GM18909 (cell line): ENCODE data around the gene PCDHA3.
"Not testable (repeated sequence)": the region's sequence is repeated elsewhere in the genome, so short reads cannot be mapped to it uniquely, and the experiment has no call there.

Experiments used
- ATAC-seq: cut with Tn5 transposase; IDR thresholded peaks from one replicate; pipeline ENCODE4 v1.9.1; 2021; ENCODE audit warnings: mild to moderate bottlenecking; ENCODE audit not compliant: unreplicated experiment, poor library complexity

Gene PCDHA3

GRCh38 chr5:140808889-140809291 is 8.0 kb downstream of the PCDHA3 start:
- ATAC-seq = no peak

GRCh38 chr5:140821375-140822280 is 20.8 kb downstream of the PCDHA3 start, which contains the start of gene PCDHA5:
TSS of gene PCDHA5 (plus strand) at chr5:140821613.
- no peak for ATAC-seq

GRCh38 chr5:140822281-140822629 is 21.4 kb downstream of the PCDHA3 start:
- no peak for ATAC-seq

DNA sequence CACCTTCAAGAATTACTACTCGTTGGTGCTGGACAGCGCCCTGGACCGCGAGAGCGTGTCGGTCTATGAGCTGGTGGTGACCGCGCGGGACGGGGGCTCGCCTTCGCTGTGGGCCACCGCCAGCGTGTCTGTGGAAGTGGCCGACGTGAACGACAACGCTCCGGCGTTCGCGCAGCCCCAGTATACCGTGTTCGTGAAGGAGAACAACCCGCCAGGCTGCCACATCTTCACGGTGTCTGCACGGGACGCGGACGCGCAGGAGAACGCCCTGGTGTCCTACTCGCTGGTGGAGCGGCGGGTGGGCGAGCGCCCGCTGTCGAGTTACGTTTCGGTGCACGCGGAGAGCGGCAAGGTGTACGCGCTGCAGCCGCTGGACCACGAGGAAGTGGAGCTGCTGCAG is 22.1 kb downstream of the PCDHA3 start:
- not testable (repeated sequence) for ATAC-seq

GRCh38 chr5:140823475-140823874 is 22.6 kb downstream of the PCDHA3 start:
- ATAC-seq = no peak

DNA sequence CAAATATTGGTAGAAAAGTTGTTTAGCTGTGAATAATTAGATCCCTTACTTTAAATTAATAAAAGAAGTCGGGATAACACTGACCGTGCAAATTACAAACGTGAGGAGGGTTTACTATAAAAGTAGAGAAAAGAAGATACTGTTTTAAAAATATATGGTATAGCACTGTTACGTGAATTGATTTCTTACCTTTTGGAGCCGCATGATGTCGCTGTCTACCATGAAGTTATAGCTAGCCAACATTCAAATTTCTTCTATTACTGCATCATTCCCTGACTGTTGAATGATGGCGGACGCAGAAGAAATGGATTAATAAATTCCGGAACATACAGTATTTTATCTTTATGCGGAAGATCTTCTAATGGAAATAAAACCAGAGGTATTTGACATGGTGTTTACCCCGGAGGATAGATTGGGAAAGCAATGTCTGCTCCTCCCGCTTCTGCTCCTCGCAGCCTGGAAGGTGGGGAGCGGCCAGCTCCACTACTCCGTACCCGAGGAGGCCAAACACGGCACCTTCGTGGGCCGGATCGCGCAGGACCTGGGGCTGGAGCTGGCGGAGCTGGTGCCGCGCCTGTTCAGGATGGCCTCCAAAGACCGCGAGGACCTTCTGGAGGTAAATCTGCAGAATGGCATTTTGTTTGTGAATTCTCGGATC is 27.0 kb downstream of the PCDHA3 start, which contains the start of gene PCDHA6:
PCDHA6 (plus strand) TSS at position 257 of the 658 bp plus-strand sequence; CDS start at position 389, 132 bp downstream.
- no peak for ATAC-seq

- ATAC-seq = no peak
These were observed 27.5 kb downstream of the PCDHA3 start for GRCh38 chr5:140828362-140828737.

GRCh38 chr5:140829511-140830501 is 28.9 kb downstream of the PCDHA3 start:
- not testable (repeated sequence) for ATAC-seq

- no peak for ATAC-seq
These were observed 33.1 kb downstream of the PCDHA3 start, which contains the start of gene PCDHA7 for GRCh38 chr5:140833993-140834392. TSS of gene PCDHA7 (plus strand) at chr5:140834269. CDS start at chr5:140834384, 115 bp downstream.

DNA sequence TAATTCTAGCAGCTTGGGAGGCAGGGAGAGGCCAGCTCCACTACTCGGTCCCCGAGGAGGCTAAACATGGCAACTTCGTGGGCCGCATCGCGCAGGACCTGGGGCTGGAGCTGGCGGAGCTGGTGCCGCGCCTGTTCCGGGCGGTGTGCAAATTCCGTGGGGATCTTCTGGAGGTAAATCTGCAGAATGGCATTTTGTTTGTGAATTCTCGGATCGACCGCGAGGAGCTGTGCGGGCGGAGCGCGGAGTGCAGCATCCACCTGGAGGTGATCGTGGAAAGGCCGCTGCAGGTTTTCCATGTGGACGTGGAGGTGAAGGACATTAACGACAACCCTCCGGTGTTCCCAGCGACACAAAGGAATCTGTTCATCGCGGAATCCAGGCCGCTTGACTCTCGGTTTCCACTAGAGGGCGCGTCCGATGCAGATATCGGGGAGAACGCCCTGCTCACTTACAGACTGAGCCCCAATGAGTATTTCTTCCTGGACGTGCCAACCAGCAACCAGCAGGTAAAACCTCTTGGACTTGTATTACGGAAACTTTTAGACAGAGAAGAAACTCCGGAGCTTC is 33.7 kb downstream of the PCDHA3 start:
- ATAC-seq = not testable (repeated sequence)

DNA sequence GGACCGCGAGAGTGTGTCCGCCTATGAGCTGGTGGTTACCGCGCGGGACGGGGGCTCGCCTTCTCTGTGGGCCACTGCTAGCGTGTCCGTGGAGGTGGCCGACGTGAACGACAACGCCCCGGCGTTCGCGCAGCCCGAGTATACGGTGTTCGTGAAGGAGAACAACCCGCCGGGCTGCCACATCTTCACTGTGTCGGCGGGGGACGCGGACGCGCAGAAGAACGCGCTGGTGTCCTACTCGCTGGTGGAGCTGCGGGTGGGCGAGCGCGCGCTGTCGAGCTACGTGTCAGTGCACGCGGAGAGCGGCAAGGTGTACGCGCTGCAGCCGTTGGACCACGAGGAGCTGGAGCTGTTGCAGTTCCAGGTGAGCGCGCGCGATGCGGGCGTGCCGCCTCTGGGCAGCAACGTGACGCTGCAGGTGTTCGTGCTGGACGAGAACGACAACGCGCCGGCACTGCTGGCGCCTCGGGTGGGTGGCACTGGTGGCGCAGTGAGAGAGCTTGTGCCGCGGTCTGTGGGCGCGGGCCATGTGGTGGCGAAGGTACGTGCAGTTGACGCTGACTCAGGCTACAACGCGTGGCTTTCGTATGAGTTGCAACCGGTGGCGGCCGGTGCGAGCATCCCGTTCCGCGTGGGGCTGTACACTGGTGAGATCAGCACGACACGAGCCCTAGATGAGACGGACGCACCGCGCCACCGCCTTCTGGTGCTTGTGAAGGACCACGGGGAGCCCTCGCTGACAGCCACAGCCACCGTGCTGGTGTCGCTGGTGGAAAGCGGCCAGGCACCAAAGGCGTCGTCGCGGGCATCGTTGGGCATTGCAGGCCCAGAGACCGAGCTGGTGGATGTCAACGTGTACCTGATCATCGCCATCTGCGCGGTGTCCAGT is 35.0 kb downstream of the PCDHA3 start:
- ATAC-seq = no peak

DNA sequence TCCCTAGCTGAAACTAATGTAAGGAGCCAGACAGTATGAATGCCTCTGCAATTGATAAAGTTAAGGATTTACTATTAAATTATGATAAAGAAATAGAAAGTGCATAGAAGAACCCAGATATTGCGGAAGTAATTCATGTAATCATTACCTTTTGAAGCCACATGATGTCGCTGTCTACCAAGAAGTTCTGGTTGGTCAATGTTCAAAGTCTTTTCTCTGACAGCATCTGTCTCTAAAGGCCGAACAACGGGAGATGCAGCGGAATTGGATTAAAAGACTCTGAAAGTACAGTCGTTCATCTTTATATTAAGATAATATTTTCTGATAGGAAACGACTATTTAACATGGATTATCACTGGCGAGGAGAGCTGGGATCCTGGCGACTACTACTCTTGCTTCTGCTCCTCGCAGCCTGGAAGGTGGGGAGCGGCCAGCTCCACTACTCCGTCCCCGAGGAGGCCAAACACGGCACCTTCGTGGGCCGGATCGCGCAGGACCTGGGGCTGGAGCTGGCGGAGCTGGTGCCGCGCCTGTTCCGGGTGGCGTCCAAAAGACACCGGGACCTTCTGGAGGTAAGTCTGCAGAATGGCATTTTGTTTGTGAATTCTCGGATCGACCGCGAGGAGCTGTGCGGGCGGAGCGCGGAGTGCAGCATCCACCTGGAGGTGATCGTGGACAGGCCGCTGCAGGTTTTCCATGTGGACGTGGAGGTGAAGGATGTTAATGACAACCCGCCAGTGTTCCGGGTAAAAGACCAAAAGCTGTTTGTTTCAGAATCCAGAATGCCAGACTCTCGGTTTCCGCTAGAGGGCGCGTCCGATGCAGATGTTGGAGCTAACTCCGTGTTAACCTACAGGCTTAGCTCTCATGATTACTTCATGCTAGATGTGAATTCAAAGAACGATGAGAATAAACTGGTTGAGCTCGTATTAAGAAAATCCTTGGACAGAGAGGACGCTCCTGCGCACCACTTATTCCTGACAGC is 40.4 kb downstream of the PCDHA3 start, which contains the start of gene PCDHA8:
PCDHA8 (plus strand) TSS at position 210 of the 985 bp plus-strand sequence; CDS start at position 345, 135 bp downstream.
- no peak for ATAC-seq

GRCh38 chr5:140842798-140843733 is 42.2 kb downstream of the PCDHA3 start:
- no peak for ATAC-seq

DNA sequence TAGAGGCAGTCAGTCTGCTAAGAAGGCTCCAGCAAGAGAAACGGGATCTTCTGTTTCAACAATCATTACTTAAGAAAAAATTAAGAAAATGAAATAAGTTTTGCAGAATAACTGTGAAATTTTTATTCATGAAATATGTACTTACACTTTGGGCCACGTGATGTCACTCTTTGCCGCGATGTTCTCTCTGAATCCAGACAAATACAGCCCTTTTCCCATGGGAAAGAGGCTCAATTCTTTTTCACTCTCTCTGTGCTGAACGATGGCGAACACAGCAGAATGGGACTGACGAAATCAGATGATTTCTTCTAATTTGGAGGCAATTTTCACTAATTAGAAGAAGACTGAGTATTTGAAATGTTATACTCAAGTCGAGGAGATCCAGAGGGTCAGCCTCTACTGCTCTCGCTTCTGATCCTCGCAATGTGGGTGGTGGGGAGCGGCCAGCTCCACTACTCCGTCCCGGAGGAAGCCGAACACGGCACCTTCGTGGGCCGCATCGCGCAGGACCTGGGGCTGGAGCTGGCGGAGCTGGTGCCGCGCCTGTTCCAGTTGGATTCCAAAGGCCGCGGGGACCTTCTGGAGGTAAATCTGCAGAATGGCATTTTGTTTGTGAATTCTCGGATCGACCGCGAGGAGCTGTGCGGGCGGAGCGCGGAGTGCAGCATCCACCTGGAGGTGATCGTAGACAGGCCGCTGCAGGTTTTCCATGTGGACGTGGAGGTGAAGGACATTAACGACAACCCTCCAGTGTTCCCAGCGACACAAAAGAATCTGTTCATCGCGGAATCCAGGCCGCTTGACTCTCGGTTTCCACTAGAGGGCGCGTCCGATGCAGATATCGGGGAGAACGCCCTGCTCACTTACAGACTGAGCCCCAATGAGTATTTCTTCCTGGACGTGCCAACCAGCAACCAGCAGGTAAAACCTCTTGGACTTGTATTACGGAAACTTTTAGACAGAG is 47.6 kb downstream of the PCDHA3 start, which contains the start of gene PCDHA9:
PCDHA9 (plus strand) TSS at position 244 of the 964 bp plus-strand sequence; CDS start at position 358, 114 bp downstream.
- ATAC-seq = not testable (repeated sequence)
